GM12878 (cell line): ENCODE data around the gene DCTPP1. TPM values are rescaled to one million over a fixed set of nuclear protein-coding genes. Genes with fewer than 3 reads are reported as not detected.

Experiments
- ATAC-seq: fragments of 200-7000 bp; cut with Tn5 transposase; 3 replicates; pipeline ENCODE4 v1.9.1; 2020; ENCODE audit warnings: mild to moderate bottlenecking, moderate library complexity
- BruUV-seq: library from RNA; stranded (reverse); fragments of 400-500 nt; replicated peaks from 2 replicates; lab custom pipeline; 2021; lab: Mats Ljungman, UMichigan
- CTCF ChIA-PET: fragments of 300-600 bp; sonication (Branson Sonifier 250); formaldehyde crosslinking; extraction: SDS; loops from one replicate; lab custom pipeline; 2021; ENCODE audit warnings: inconsistent platforms; lab: Yijun Ruan, JAX
- POLR2A ChIA-PET: fragments of 350-600 bp; formaldehyde crosslinking; extraction: SDS; loops from one replicate; lab custom pipeline; 2021; ENCODE audit warnings: inconsistent platforms; lab: Charles Lee
- RAD21 ChIA-PET: fragments of 300-600 bp; sonication (Branson Sonifier 250); formaldehyde crosslinking; loops from one replicate; lab custom pipeline; 2023; ENCODE audit warnings: antibody characterized with exemption; ENCODE audit not compliant: unreplicated experiment; lab: Charles Lee
- SMC1A ChIA-PET: fragments of 300-600 bp; sonication (Branson Sonifier 250); formaldehyde crosslinking; loops from one replicate; lab custom pipeline; 2023; ENCODE audit not compliant: unreplicated experiment, uncharacterized antibody; lab: Charles Lee
- DNase-seq: peaks from one replicate; pipeline ENCODE4 v3.0.0-alpha.2; 2011; ENCODE audit warnings: low read depth, low spot score
- FAIRE-seq: peaks from 3 replicates; lab custom pipeline; 2011; peaks lifted over from hg19 to GRCh38; lab: Jason Lieb, UNC
- H2AFZ ChIP-seq: 2 replicates; pipeline ENCODE4 v1.6.0; 2011; ENCODE audit warnings: low read depth, low read length, control low read depth; ENCODE audit not compliant: control insufficient read depth
- H3K27ac ChIP-seq: 2 replicates; pipeline ENCODE4 v1.5.1; 2011; ENCODE audit warnings: control low read depth; ENCODE audit not compliant: control insufficient read depth, insufficient read depth
- H3K27me3 ChIP-seq, 2 experiments: replicated peaks in 1 of 2; 2 replicates each; pipeline versions ENCODE4 v1.6.0 to v1.6.1; 2011; ENCODE audit warnings: low read length in 1 of 2; ENCODE audit not compliant: control insufficient read depth in 2 of 2, insufficient read depth in 2 of 2
- H3K36me3 ChIP-seq, 2 experiments: 2 replicates each; pipeline ENCODE4 v1.5.1; 2011; ENCODE audit warnings: low read length in 1 of 2; ENCODE audit not compliant: control insufficient read depth in 2 of 2, insufficient read depth in 2 of 2
- H3K4me1 ChIP-seq: 2 replicates; pipeline ENCODE4 v1.6.1; 2011; ENCODE audit warnings: mild to moderate bottlenecking, low read length, moderate library complexity, mixed read lengths; ENCODE audit not compliant: control insufficient read depth, insufficient read depth
- H3K4me2 ChIP-seq: 2 replicates; pipeline ENCODE4 v1.6.0; 2011; ENCODE audit warnings: control low read depth; ENCODE audit not compliant: control insufficient read depth, insufficient read depth
- H3K4me3 ChIP-seq: fragments of 200-600 bp; sonication (generic); 2 replicates; pipeline ENCODE4 v1.5.1; 2016
- H3K79me2 ChIP-seq: 2 replicates; pipeline ENCODE4 v1.6.0; 2011; ENCODE audit warnings: low read length; ENCODE audit not compliant: control insufficient read depth, insufficient read depth
- H3K9ac ChIP-seq: 2 replicates; pipeline ENCODE4 v1.8.0; 2011; ENCODE audit warnings: low read length, control low read depth, mixed read lengths; ENCODE audit not compliant: control insufficient read depth, insufficient read depth
- H3K9me3 ChIP-seq: replicated peaks from 3 replicates; pipeline ENCODE4 v1.5.1; 2011; ENCODE audit warnings: mild to moderate bottlenecking, low read length; ENCODE audit not compliant: control insufficient read depth, insufficient read depth
- H4K20me1 ChIP-seq: 2 replicates; pipeline ENCODE4 v1.6.0; 2011; ENCODE audit not compliant: control insufficient read depth, insufficient read depth
- ESRRA ChIP-seq: IDR thresholded peaks from 2 replicates; pipeline ENCODE4 v1.6.1; 2012; ENCODE audit warnings: mild to moderate bottlenecking, low read length, improper control_type of control experiment
- ETV6 ChIP-seq, 2 experiments: fragments of 450-650 bp in 1 of 2; IDR thresholded peaks in 1 of 2; conservative IDR thresholded peaks in 1 of 2; 2 replicates each; pipeline ENCODE4 v1.6.1; 2014; ENCODE audit warnings: antibody characterized with exemption in 1 of 2, borderline replicate concordance in 1 of 2, low read depth in 1 of 2, mild to moderate bottlenecking in 1 of 2, moderate library complexity in 1 of 2
- EZH2 ChIP-seq: IDR thresholded peaks from 2 replicates; pipeline ENCODE4 v1.6.1; 2012; ENCODE audit warnings: low read depth, mild to moderate bottlenecking, control low read depth, inconsistent platforms, low read length, borderline replicate concordance; ENCODE audit not compliant: control insufficient read depth
- MEF2B ChIP-seq: fragments of 450-650 bp; IDR thresholded peaks from 2 replicates; pipeline ENCODE4 v1.6.1; 2018; ENCODE audit warnings: mild to moderate bottlenecking, moderate library complexity; ENCODE audit not compliant: partially characterized antibody, poor library complexity, severe bottlenecking
- MTA2 ChIP-seq: fragments of 450-650 bp; IDR thresholded peaks from 2 replicates; pipeline ENCODE4 v1.6.1; 2016; ENCODE audit warnings: low read depth, mild to moderate bottlenecking, moderate library complexity
- NFYB ChIP-seq: IDR thresholded peaks from 2 replicates; pipeline ENCODE4 v1.6.1; 2011; ENCODE audit warnings: low read depth, mild to moderate bottlenecking, low read length, improper control_type of control experiment, moderate library complexity; ENCODE audit not compliant: insufficient read depth
- NR2C1 ChIP-seq: fragments of 450-650 bp; IDR thresholded peaks from 2 replicates; pipeline ENCODE4 v1.6.1; 2017; ENCODE audit warnings: antibody characterized with exemption, mild to moderate bottlenecking, moderate library complexity
- NR2F1 ChIP-seq: fragments of 450-650 bp; conservative IDR thresholded peaks from 2 replicates; pipeline ENCODE4 v1.6.1; 2017; ENCODE audit warnings: mild to moderate bottlenecking
- PAX8 ChIP-seq: fragments of 450-650 bp; IDR thresholded peaks from 2 replicates; pipeline ENCODE4 v1.6.1; 2017; ENCODE audit warnings: mild to moderate bottlenecking, moderate library complexity
- POLR2AphosphoS2 ChIP-seq: IDR thresholded peaks from 2 replicates; pipeline ENCODE4 v1.6.1; 2011; ENCODE audit warnings: low read depth, mild to moderate bottlenecking, low read length, improper control_type of control experiment, moderate library complexity
- RELA ChIP-seq: fragments of 450-650 bp; IDR thresholded peaks from 2 replicates; pipeline ENCODE4 v1.8.0; 2014; ENCODE audit warnings: borderline replicate concordance; ENCODE audit not compliant: partially characterized antibody
- SPI1 ChIP-seq: IDR thresholded peaks from 2 replicates; pipeline ENCODE4 v1.6.1; 2011; ENCODE audit warnings: low read depth, mild to moderate bottlenecking, low read length, moderate library complexity, borderline replicate concordance; ENCODE audit not compliant: insufficient read depth
- SRF ChIP-seq, 2 experiments: IDR thresholded peaks; 2 replicates each; pipeline ENCODE4 v1.6.1; 2011; ENCODE audit warnings: low read depth in 2 of 2, low read length in 2 of 2, mild to moderate bottlenecking in 1 of 2, moderate library complexity in 1 of 2
- TARDBP ChIP-seq: IDR thresholded peaks from 2 replicates; pipeline ENCODE4 v1.6.1; 2016; ENCODE audit warnings: borderline replicate concordance
- WGBS: methylation state at CpG from one replicate; pipeline ENCODE4 v1.1.6; 2016; ENCODE audit warnings: low lambda C conversion rate; ENCODE audit not compliant: insufficient replicate concordance, insufficient coverage; ENCODE audit errors: missing lambda C conversion rate; 5-methylcytosine and 5-hydroxymethylcytosine counted together
- in situ Hi-C: fragments of 300-500 bp; cut with MboI; formaldehyde crosslinking; loops from 9 replicates; pipeline ENCODE4 v1.14.3; 2018; ENCODE audit warnings: mixed read lengths
- intact Hi-C: fragments of 100-400 bp; cut with micrococcal nuclease; formaldehyde crosslinking; loops from one replicate; pipeline ENCODE4 v1.14.2; 2022; ENCODE audit not compliant: unreplicated experiment
- polyA plus RNA-seq, 11 experiments: library from polyadenylated mRNA; depleted of rRNA in 4 of 11; unstranded in 6 of 11; stranded (reverse) in 5 of 11; fragments of >200 nt; fragmentation: Nextera tagmentation in 4 of 11; fragmentation: Illumina TruSeq in 1 of 11; extraction: Ambion mirVana in 4 of 11; extraction: Trizol in 1 of 11; gene quantifications; 1 replicate in 1 of 11; 2 replicates in 10 of 11; pipeline versions ENCODE4 v1.2.1 to v1.2.3, GENCODE V29; 2011 to 2016; ENCODE audit warnings: inconsistent platforms in 2 of 11, missing spikeins in 2 of 11, low read depth in 1 of 11
- total RNA-seq, 4 experiments: library from RNA; depleted of rRNA in 3 of 4; stranded (reverse); fragments of >200 nt in 3 of 4; fragmentation: Illumina TruSeq in 1 of 4; extraction: Trizol in 1 of 4; gene quantifications; 2 replicates each; pipeline versions ENCODE4 v1.2.1 to v1.2.3, GENCODE V29; 2013 to 2021
- TF ChIP-seq, protein P1 (sequence below): fragments of 450-650 bp; IDR thresholded peaks from 2 replicates; pipeline ENCODE4 v1.6.1; 2017; ENCODE audit warnings: low read depth, mild to moderate bottlenecking, moderate library complexity
- TF ChIP-seq, protein P2 (sequence below): fragments of 450-650 bp; IDR thresholded peaks from 2 replicates; pipeline ENCODE4 v1.6.1; 2017; ENCODE audit warnings: mild to moderate bottlenecking, moderate library complexity

DCTPP1 gene
- total and polyA plus RNA-seq, 10 of the 15 experiments (the other 5 are each of a cell fraction or from before 2014, with no cell fraction given): 72.1 to 266 (median 157) TPM

- Histone ChIP-seq H3K4me3 (peak overlapping the region; percentile 97), H3K27me3 (no peaks in the 10 kb centered on the region), H3K9me3 (no peaks in the 10 kb centered on the region), H3K36me3 (peaks cover 0 to 4% of the 10 kb centered on the region in 2 experiments; a peak in 2 of 4 replicates), H3K79me2 (peaks cover 27% of the 10 kb centered on the region), H3K4me1 (peaks cover 28% of the 10 kb centered on the region), H3K4me2 (peak overlapping the region; percentile 94), H2AFZ (no peak overlapping the region), H3K9ac (peak overlapping the region; percentile 76), H4K20me1 (no peaks in the 10 kb centered on the region), H3K27ac (peak overlapping the region; percentile 91)
- no TSS peak for BruUV-seq
- TF ChIP-seq NR2F1 (peak; percentile 91), NR2C1 (peak; percentile 95), SRF (IDR thresholded peaks at IDR 0.05; ENCODE audit: low read depth in 2 of 2, low read length in 2 of 2) (no peak), EZH2 (no peak), RELA (no peak), MTA2 (peak; percentile 30; the same call in 1 of the 2 replicates), ESRRA (no peak), PAX8 (no peak), TARDBP (no peak), ETV6 (conservative IDR thresholded peaks at IDR 0.05 in 1 of 2, IDR thresholded peaks at IDR 0.05 in 1 of 2; ENCODE audit: borderline replicate concordance in 1 of 2, low read depth in 1 of 2) (no peak), MEF2B (peak; percentile 37), POLR2AphosphoS2 (0 out of 2 replicates have a peak, but pooled peaks have one; percentile 14), NFYB (no peak), SPI1 (peak; percentile 24; the same call in 1 of the 2 replicates)
- TF ChIP-seq, protein P1, sequence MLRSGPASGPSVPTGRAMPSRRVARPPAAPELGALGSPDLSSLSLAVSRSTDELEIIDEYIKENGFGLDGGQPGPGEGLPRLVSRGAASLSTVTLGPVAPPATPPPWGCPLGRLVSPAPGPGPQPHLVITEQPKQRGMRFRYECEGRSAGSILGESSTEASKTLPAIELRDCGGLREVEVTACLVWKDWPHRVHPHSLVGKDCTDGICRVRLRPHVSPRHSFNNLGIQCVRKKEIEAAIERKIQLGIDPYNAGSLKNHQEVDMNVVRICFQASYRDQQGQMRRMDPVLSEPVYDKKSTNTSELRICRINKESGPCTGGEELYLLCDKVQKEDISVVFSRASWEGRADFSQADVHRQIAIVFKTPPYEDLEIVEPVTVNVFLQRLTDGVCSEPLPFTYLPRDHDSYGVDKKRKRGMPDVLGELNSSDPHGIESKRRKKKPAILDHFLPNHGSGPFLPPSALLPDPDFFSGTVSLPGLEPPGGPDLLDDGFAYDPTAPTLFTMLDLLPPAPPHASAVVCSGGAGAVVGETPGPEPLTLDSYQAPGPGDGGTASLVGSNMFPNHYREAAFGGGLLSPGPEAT: no peak
- TF ChIP-seq, protein P2, sequence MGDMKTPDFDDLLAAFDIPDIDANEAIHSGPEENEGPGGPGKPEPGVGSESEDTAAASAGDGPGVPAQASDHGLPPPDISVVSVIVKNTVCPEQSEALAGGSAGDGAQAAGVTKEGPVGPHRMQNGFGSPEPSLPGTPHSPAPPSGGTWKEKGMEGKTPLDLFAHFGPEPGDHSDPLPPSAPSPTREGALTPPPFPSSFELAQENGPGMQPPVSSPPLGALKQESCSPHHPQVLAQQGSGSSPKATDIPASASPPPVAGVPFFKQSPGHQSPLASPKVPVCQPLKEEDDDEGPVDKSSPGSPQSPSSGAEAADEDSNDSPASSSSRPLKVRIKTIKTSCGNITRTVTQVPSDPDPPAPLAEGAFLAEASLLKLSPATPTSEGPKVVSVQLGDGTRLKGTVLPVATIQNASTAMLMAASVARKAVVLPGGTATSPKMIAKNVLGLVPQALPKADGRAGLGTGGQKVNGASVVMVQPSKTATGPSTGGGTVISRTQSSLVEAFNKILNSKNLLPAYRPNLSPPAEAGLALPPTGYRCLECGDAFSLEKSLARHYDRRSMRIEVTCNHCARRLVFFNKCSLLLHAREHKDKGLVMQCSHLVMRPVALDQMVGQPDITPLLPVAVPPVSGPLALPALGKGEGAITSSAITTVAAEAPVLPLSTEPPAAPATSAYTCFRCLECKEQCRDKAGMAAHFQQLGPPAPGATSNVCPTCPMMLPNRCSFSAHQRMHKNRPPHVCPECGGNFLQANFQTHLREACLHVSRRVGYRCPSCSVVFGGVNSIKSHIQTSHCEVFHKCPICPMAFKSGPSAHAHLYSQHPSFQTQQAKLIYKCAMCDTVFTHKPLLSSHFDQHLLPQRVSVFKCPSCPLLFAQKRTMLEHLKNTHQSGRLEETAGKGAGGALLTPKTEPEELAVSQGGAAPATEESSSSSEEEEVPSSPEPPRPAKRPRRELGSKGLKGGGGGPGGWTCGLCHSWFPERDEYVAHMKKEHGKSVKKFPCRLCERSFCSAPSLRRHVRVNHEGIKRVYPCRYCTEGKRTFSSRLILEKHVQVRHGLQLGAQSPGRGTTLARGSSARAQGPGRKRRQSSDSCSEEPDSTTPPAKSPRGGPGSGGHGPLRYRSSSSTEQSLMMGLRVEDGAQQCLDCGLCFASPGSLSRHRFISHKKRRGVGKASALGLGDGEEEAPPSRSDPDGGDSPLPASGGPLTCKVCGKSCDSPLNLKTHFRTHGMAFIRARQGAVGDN: peak; percentile 83
- no peak for DNase-seq
- no peak for FAIRE-seq
- RAD21 ChIA-PET: interaction anchor here (1.3 to 3.2 kb wide), 3 partner anchors 11 to 27 kb away, joined by 3 to 25 read pairs (median 4); partner anchors contain the start of genes TBC1D10B and ZNF771
- in situ Hi-C loops (no loop called here), intact Hi-C loops (no loop called here)
- SMC1A ChIA-PET: interaction anchor here (1.1 to 3.3 kb wide), 3 partner anchors 10 to 35 kb away, joined by 3 to 12 read pairs (median 9); no protein-coding TSS in a partner anchor
- CTCF ChIA-PET: interaction anchor here (1.6 to 2.8 kb wide), 4 partner anchors 10 to 217 kb away, joined by 6 to 23 read pairs (median 8); partner anchors contain the start of genes ZNF48 and ZNF771
- no peak for ATAC-seq
- 57% methylated on average over 12 of the region's 13 CpGs for WGBS
- POLR2A ChIA-PET: interaction anchor here (1.4 to 4.3 kb wide), 5 partner anchors 10 to 316 kb away, joined by 3 to 37 read pairs (median 4); partner anchors contain the start of genes ALDOA, TBC1D10B and ZNF48
Observed at GRCh38 chr16:30381291-30382041, 48.4 kb downstream of the DCTPP1 start.
